Large intestine (tissue), 3 donors: ENCODE measurements around the gene CBR4. TPM values are rescaled to one million over a fixed set of nuclear protein-coding genes. Genes with fewer than 3 reads are reported as not detected.

Experiments used
- DNase-seq, 2 donors: peaks; one replicate each; pipeline versions ENCODE4 v3.0.0 to v3.0.0-alpha.2; 2013
- H3K27ac ChIP-seq: one replicate; pipeline ENCODE4 v1.5.1; 2013; ENCODE audit warnings: low read length
- H3K27me3 ChIP-seq: 2 replicates; pipeline ENCODE4 v1.6.1; 2013; ENCODE audit warnings: low read length; ENCODE audit not compliant: control insufficient read depth, insufficient read depth
- H3K36me3 ChIP-seq: 2 replicates; pipeline ENCODE4 v1.6.1; 2013; ENCODE audit warnings: low read length; ENCODE audit not compliant: control insufficient read depth, insufficient read depth
- H3K4me1 ChIP-seq: one replicate; pipeline ENCODE4 v1.6.1; 2013; ENCODE audit warnings: low read length; ENCODE audit not compliant: control insufficient read depth, insufficient read depth
- H3K4me3 ChIP-seq: one replicate; pipeline ENCODE4 v1.5.1; 2013; ENCODE audit warnings: low read length
- H3K9me3 ChIP-seq: one replicate; pipeline ENCODE4 v1.6.1; 2013; ENCODE audit warnings: mild to moderate bottlenecking, low read depth, low read length, moderate library complexity; ENCODE audit not compliant: control insufficient read depth
- WGBS: methylation state at CpG from one replicate; pipeline ENCODE4 v1.1.5; 2013; ENCODE audit warnings: low lambda C conversion rate; ENCODE audit not compliant: insufficient coverage; 5-methylcytosine and 5-hydroxymethylcytosine counted together
- polyA plus RNA-seq: library from polyadenylated mRNA; unstranded; fragments of 120-200 nt; gene quantifications from one replicate; pipeline ENCODE4 v1.2.1, GENCODE V29; 2013

The CBR4 gene
- polyA plus RNA-seq, 1 donor = 21.1 TPM

DNA sequence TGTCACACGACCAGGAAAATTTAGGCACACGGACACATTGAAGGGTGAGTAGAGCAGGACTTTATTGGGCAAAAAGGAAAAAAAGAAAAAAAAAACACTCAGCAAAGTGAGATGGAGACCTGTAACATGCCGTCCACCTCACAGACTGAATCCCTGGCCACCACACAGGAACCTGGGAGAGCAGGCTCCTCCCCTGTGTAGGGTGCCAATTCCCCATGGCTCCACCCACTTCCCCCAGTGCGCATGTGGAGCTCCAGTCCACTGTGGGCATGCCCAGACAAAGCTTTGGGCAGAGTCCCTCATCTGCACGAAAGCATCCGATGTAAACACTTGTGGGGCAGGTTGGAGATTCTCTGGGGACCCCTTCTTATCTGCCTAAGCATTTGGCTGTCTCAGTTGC, 23.6 kb upstream of the CBR4 start:
- no peaks in the 10 kb centered on the region for H3K27me3 ChIP-seq

DNA sequence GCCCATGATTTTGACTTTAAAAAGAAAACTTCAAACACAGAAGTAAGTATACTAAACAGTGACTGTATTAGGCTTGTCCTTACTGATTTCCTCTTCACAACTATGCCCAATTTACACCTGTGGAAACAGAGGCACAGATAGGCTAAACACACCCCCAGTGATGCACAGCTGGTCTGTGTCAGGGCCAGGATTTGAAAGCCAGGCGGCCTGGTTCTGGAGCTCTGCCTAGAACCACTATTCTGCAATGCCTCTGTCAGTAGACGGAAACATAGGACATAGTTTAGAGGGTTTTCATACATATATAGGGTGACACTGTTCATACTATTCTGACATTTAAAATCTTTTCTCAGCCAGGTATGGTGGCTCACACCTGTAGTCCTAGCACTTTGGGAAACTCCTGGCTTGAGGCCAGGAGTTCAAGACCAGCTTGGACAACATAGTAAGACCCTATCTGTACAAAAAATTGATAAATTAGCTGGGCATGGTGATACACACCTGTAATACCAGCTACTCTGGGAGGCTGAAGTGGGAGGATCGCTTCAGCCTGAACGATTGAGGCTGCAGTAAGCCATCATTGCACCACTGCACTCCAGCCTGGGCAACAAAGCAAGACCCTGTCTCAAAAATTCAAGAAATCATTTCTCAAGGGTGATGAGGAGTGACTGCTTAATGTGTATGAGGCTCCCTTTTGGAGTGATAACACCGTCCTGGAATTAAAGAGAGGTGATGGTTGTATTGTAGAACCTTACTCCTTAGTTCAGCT, 23.0 kb upstream of the CBR4 start:
- Histone ChIP-seq H3K36me3 (no peaks in the 10 kb centered on the region), H3K4me3 (no peak overlapping the region), H3K9me3 (no peaks in the 10 kb centered on the region), H3K27me3 (no peaks in the 10 kb centered on the region), H3K27ac (no peak overlapping the region), H3K4me1 (no peaks in the 10 kb centered on the region)
- WGBS = 80% methylated on average over 1 of the region's 5 CpGs
- no peak for DNase-seq

More for the DNA sequence above, 23.6 kb upstream of the CBR4 start:
- Histone ChIP-seq H3K9me3 (no peaks in the 10 kb centered on the region), H3K36me3 (no peaks in the 10 kb centered on the region), H3K4me3 (no peak overlapping the region), H3K27ac (no peak overlapping the region), H3K4me1 (no peaks in the 10 kb centered on the region)
- no peak for DNase-seq
- whole genome bisulfite sequencing = no CpG with 5 or more reads among the region's 6 CpGs

- H3K9me3 ChIP-seq = no peaks in the 10 kb centered on the region
- no peaks in the 10 kb centered on the region for H3K4me1 ChIP-seq
These were observed 22.1 kb upstream of the CBR4 start for GRCh38 chr4:169032194-169032593.

DNA sequence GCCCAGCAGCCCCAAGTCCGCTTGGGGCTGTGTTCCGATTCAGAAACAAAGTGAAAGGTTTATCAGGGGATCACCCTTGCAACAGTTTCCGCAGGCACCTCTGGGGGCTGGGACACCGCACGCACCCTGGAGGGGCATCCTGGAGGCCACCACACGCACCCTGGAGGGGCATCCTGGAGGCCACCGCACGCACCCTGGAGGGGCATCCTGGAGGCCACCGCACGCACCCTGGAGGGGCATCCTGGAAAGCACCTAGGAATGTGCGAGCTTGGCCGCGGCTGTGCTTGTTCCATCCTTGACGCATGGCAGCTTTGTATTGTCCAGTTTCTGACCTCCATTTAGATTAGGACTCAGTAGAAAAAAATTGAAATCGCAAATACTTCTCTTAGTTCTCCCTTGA, 21.3 kb upstream of the CBR4 start:
- no peak for DNase-seq
- H3K36me3 ChIP-seq = no peaks in the 10 kb centered on the region
- no peaks in the 10 kb centered on the region for H3K9me3 ChIP-seq
- no peaks in the 10 kb centered on the region for H3K27me3 ChIP-seq
- no peaks in the 10 kb centered on the region for H3K4me1 ChIP-seq
- 100% methylated on average over 1 of the region's 15 CpGs for WGBS
- no peak overlapping the region for H3K4me3 ChIP-seq
- H3K27ac ChIP-seq = no peak overlapping the region

More at GRCh38 chr4:169032194-169032593, 22.1 kb upstream of the CBR4 start:
- no peaks in the 10 kb centered on the region for H3K27me3 ChIP-seq
- no peak overlapping the region for H3K27ac ChIP-seq
- no peak overlapping the region for H3K4me3 ChIP-seq
- DNase-seq = no peak
- no peaks in the 10 kb centered on the region for H3K36me3 ChIP-seq

GRCh38 chr4:169030562-169030982, 20.5 kb upstream of the CBR4 start:
- H3K9me3 ChIP-seq = no peaks in the 10 kb centered on the region
- H3K4me3 ChIP-seq = no peak overlapping the region
- DNase-seq = no peak
- H3K4me1 ChIP-seq = no peaks in the 10 kb centered on the region
- H3K27ac ChIP-seq = no peak overlapping the region
- 100% methylated on average over 2 of the region's 6 CpGs for WGBS
- no peaks in the 10 kb centered on the region for H3K36me3 ChIP-seq
- H3K27me3 ChIP-seq = no peaks in the 10 kb centered on the region

DNA sequence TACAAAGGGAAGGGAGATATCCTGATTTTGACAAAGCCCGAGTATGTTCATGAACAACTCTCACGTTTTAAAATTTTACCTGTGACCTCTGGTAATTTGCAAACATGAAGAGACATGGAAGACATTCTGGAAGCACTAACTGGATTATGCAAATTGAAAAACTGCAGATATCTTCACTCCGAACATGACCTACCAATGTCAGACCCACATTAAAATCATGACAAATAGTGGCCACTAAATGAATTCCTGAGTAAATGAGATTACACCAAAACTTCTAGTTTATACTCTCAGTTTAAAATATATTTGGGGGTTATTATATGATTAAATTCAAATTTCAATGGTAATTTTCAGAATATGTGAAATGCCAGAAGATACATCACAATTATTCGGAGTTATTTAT, 19.9 kb upstream of the CBR4 start:
- Histone ChIP-seq H3K36me3 (no peaks in the 10 kb centered on the region), H3K27ac (no peak overlapping the region), H3K27me3 (no peaks in the 10 kb centered on the region), H3K4me1 (no peaks in the 10 kb centered on the region), H3K4me3 (no peak overlapping the region), H3K9me3 (no peaks in the 10 kb centered on the region)
- no peak for DNase-seq
- WGBS = 65% methylated on average over 3 of the region's 4 CpGs

- DNase-seq = no peak
- Histone ChIP-seq H3K27me3 (no peaks in the 10 kb centered on the region), H3K4me3 (no peak overlapping the region), H3K9me3 (no peaks in the 10 kb centered on the region), H3K27ac (no peak overlapping the region), H3K4me1 (no peaks in the 10 kb centered on the region), H3K36me3 (no peaks in the 10 kb centered on the region)
- no CpG with 5 or more reads among the region's 3 CpGs for WGBS
These were observed 17.6 kb upstream of the CBR4 start for GRCh38 chr4:169027663-169028062.

- H3K4me1 ChIP-seq = no peaks in the 10 kb centered on the region
- no peaks in the 10 kb centered on the region for H3K36me3 ChIP-seq
- no peaks in the 10 kb centered on the region for H3K9me3 ChIP-seq
- DNase-seq = no peak
- H3K27ac ChIP-seq = no peak overlapping the region
- no peak overlapping the region for H3K4me3 ChIP-seq
- WGBS = no CpG with 5 or more reads among the region's 1 CpG
- no peaks in the 10 kb centered on the region for H3K27me3 ChIP-seq
These were observed 15.1 kb upstream of the CBR4 start for GRCh38 chr4:169025184-169025583.

DNA sequence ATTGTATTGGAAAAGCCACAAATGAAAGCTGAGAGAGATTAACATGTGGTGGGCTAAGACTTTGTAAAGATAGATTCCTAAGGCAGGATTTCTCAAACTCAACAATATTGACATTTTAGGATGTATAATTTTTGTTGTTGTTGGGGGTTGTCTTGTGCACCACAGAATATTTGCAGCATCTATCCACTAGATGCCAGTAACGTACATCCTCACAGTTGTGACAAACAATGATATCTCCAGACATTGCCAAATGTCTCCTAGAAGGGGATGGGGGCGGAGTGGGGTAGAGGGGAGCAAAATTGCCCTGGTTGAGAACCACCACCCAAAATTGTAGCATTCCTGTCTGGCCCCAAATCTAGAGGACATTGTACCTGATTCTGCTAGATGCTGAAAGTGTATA, 14.7 kb upstream of the CBR4 start:
- WGBS = no CpG with 5 or more reads among the region's 2 CpGs
- Histone ChIP-seq H3K27ac (no peak overlapping the region), H3K27me3 (no peaks in the 10 kb centered on the region), H3K9me3 (no peaks in the 10 kb centered on the region), H3K4me3 (no peak overlapping the region), H3K4me1 (no peaks in the 10 kb centered on the region), H3K36me3 (no peaks in the 10 kb centered on the region)
- DNase-seq = peak; percentile 14 to 29

GRCh38 chr4:169018406-169018805, 8.4 kb upstream of the CBR4 start:
- peaks cover 3% of the 10 kb centered on the region for H3K9me3 ChIP-seq
- DNase-seq = no peak
- no peak overlapping the region for H3K27ac ChIP-seq
- peaks cover 26% of the 10 kb centered on the region for H3K4me1 ChIP-seq
- no CpG with 5 or more reads among the region's 1 CpG for WGBS
- no peaks in the 10 kb centered on the region for H3K27me3 ChIP-seq
- no peaks in the 10 kb centered on the region for H3K36me3 ChIP-seq
- H3K4me3 ChIP-seq = no peak overlapping the region

- Histone ChIP-seq H3K36me3 (no peaks in the 10 kb centered on the region), H3K4me3 (no peak overlapping the region), H3K27me3 (no peaks in the 10 kb centered on the region), H3K27ac (no peak overlapping the region), H3K9me3 (peaks cover 3% of the 10 kb centered on the region), H3K4me1 (peaks cover 26% of the 10 kb centered on the region)
- no CpG with 5 or more reads among the region's 5 CpGs for WGBS
- DNase-seq = no peak
These were observed 7.9 kb upstream of the CBR4 start for GRCh38 chr4:169017971-169018370.
